Breast epithelium (tissue), 4 donors: ENCODE data around the gene CSNK1G1. TPM values are rescaled to one million over a fixed set of nuclear protein-coding genes. Genes with fewer than 3 reads are reported as not detected.

Source experiments
- DNase-seq, 2 donors: peaks; one replicate each; pipeline ENCODE4 v3.0.0-alpha.2; 2019; ENCODE audit warnings: low spot score in 2 of 2
- H3K27ac ChIP-seq, 2 donors: fragments of 200-600 bp; sonication (generic) in 1 of 2; one replicate each; pipeline ENCODE4 v1.5.1; 2016 to 2019; ENCODE audit warnings: mild to moderate bottlenecking in 1 of 2
- H3K27me3 ChIP-seq, 2 donors: fragments of 200-600 bp; sonication (generic) in 1 of 2; one replicate each; pipeline versions ENCODE4 v1.5.1 to v1.6.0; 2017 to 2019; ENCODE audit warnings: control low read depth in 1 of 2, mild to moderate bottlenecking in 1 of 2
- H3K36me3 ChIP-seq: fragments of 200-600 bp; one replicate; pipeline ENCODE4 v1.5.1; 2019
- H3K4me1 ChIP-seq, 2 donors: fragments of 200-600 bp; sonication (generic); one replicate each; pipeline ENCODE4 v1.5.1; 2016 to 2019; ENCODE audit warnings: control low read depth in 1 of 2
- H3K4me3 ChIP-seq, 3 donors: fragments of 200-600 bp; sonication (generic); 1 replicate in 2 of 3; 2 replicates in 1 of 3; pipeline ENCODE4 v1.5.1; 2016 to 2019; ENCODE audit warnings: mild to moderate bottlenecking in 3 of 3, moderate library complexity in 2 of 3
- H3K9me3 ChIP-seq, 2 donors: fragments of 200-600 bp; sonication (generic) in 1 of 2; one replicate each; pipeline ENCODE4 v1.5.1; 2016 to 2019; ENCODE audit warnings: control low read depth in 1 of 2
- CTCF ChIP-seq, 3 donors: fragments of 450-650 bp; IDR thresholded peaks; one replicate each; pipeline ENCODE4 v1.5.1; 2016 to 2017; ENCODE audit warnings: antibody characterized with exemption in 3 of 3, mild to moderate bottlenecking in 3 of 3, moderate library complexity in 3 of 3
- POLR2A ChIP-seq: fragments of 450-650 bp; IDR thresholded peaks from one replicate; pipeline ENCODE4 v1.6.1; 2016; ENCODE audit warnings: antibody characterized with exemption, mild to moderate bottlenecking, moderate library complexity
- POLR2AphosphoS5 ChIP-seq, 3 donors: sonication (generic); formaldehyde crosslinking; IDR thresholded peaks; one replicate each; pipeline ENCODE4 v1.6.1; 2017; ENCODE audit warnings: antibody characterized with exemption in 3 of 3
- intact Hi-C: fragments of 100-400 bp; cut with DNase I; formaldehyde crosslinking; loops from one replicate; pipeline ENCODE4 v1.15.1; 2023; ENCODE audit warnings: low total_unique reads
- total RNA-seq, 3 donors: library from RNA; depleted of rRNA; stranded (reverse); fragments of >200 nt; gene quantifications; one replicate each; pipeline ENCODE4 v1.1.0, GENCODE V29; 2016

CSNK1G1 gene
- total RNA-seq, 3 donors from 2014 or later: 12.6 to 37.7 (median 31.2) TPM

DNA sequence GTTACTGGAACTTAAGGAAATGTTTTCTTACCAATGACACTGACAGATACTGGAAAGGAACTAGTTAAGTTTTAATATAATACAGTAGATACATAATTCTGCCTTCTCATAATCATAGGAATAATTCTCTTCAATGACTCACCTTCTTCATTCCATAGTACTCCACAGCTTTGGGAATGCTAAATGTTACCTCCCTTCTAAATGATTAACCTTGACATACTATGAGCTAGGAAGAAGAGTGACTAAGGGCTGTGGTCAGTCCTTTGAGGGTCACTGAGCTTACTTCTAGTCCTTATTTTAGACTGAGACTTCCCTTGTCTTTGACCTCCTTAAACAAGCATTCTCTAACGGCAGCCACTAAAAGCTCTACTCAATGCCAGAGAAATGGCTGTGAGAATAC, 123.6 kb downstream of the CSNK1G1 start:
- DNase-seq: no peak
- intact Hi-C loops: no loop called here

GRCh38 chr15:64229129-64229724, 126.7 kb downstream of the CSNK1G1 start:
- H3K9me3 ChIP-seq: no peaks in the 10 kb centered on the region
- H3K27me3 ChIP-seq: no peaks in the 10 kb centered on the region
- TF ChIP-seq CTCF (IDR thresholded peaks at IDR 0.05): no peak
- no peak for TF ChIP-seq POLR2A
- TF ChIP-seq POLR2AphosphoS5 (IDR thresholded peaks at IDR 0.05): no peak
- no peak overlapping the region for H3K4me3 ChIP-seq
- DNase-seq: no peak
- H3K27ac ChIP-seq: no peak overlapping the region
- no peaks in the 10 kb centered on the region for H3K36me3 ChIP-seq
- intact Hi-C loops: no loop called here
- no peaks in the 10 kb centered on the region for H3K4me1 ChIP-seq

More for the DNA sequence above, 123.6 kb downstream of the CSNK1G1 start:
- Histone ChIP-seq H3K27ac (no peak overlapping the region), H3K4me1 (no peaks in the 10 kb centered on the region), H3K9me3 (no peaks in the 10 kb centered on the region), H3K4me3 (no peak overlapping the region), H3K36me3 (no peaks in the 10 kb centered on the region), H3K27me3 (no peaks in the 10 kb centered on the region)
- TF ChIP-seq POLR2AphosphoS5 (IDR thresholded peaks at IDR 0.05): no peak
- TF ChIP-seq POLR2A: no peak
- TF ChIP-seq CTCF (IDR thresholded peaks at IDR 0.05): no peak

GRCh38 chr15:64225804-64226203, 130.2 kb downstream of the CSNK1G1 start:
- no peaks in the 10 kb centered on the region for H3K27me3 ChIP-seq

GRCh38 chr15:64224511-64224910, 131.5 kb downstream of the CSNK1G1 start:
- no peaks in the 10 kb centered on the region for H3K27me3 ChIP-seq
- TF ChIP-seq POLR2A (no peak), POLR2AphosphoS5 (IDR thresholded peaks at IDR 0.05) (no peak), CTCF (IDR thresholded peaks at IDR 0.05) (no peak)
- intact Hi-C loops: no loop called here
- no peak for DNase-seq
- no peak overlapping the region for H3K4me3 ChIP-seq
- H3K9me3 ChIP-seq: no peaks in the 10 kb centered on the region
- H3K4me1 ChIP-seq: no peaks in the 10 kb centered on the region
- H3K27ac ChIP-seq: no peak overlapping the region
- no peaks in the 10 kb centered on the region for H3K36me3 ChIP-seq

More at GRCh38 chr15:64225804-64226203, 130.2 kb downstream of the CSNK1G1 start:
- Histone ChIP-seq H3K4me1 (no peaks in the 10 kb centered on the region), H3K27ac (no peak overlapping the region), H3K4me3 (no peak overlapping the region), H3K9me3 (no peaks in the 10 kb centered on the region), H3K36me3 (no peaks in the 10 kb centered on the region)
- no peak for TF ChIP-seq POLR2AphosphoS5 (IDR thresholded peaks at IDR 0.05)
- TF ChIP-seq CTCF (IDR thresholded peaks at IDR 0.05): no peak
- TF ChIP-seq POLR2A: no peak
- intact Hi-C loops: no loop called here
- no peak for DNase-seq

GRCh38 chr15:64223882-64224281, 132.1 kb downstream of the CSNK1G1 start:
- no peak for TF ChIP-seq CTCF (IDR thresholded peaks at IDR 0.05)
- no peak for TF ChIP-seq POLR2A
- TF ChIP-seq POLR2AphosphoS5 (IDR thresholded peaks at IDR 0.05): no peak
- intact Hi-C loops: no loop called here
- Histone ChIP-seq H3K27me3 (no peaks in the 10 kb centered on the region), H3K9me3 (no peaks in the 10 kb centered on the region), H3K4me3 (no peak overlapping the region), H3K4me1 (no peaks in the 10 kb centered on the region), H3K27ac (no peak overlapping the region), H3K36me3 (no peaks in the 10 kb centered on the region)
- DNase-seq: no peak
